ENCODE results near the gene SLC25A44.

- TF ChIP-seq CTCF (IDR thresholded peaks at IDR 0.05): no peak
- no peak for TF ChIP-seq POLR2A (IDR thresholded peaks at IDR 0.05)
- TF ChIP-seq EP300 (IDR thresholded peaks at IDR 0.05): no peak
- no peak for TF ChIP-seq POLR2AphosphoS5 (IDR thresholded peaks at IDR 0.05)
These were observed 44.3 kb downstream of the SLC25A44 start for GRCh38 chr1:156238248-156238647.

Measured in stomach (tissue), 4 donors.